GM13976 (cell line): Measurements from ENCODE around the gene MYO1D.

Experiments
- DNase-seq: peaks from one replicate; pipeline ENCODE4 v3.0.0; 2012; ENCODE audit warnings: low spot score
- in situ Hi-C: fragments of 300-500 bp; cut with MboI; formaldehyde crosslinking; loops from one replicate; pipeline ENCODE4 v1.12.0; 2022; ENCODE audit warnings: low sequenced_read_pairs, mixed read lengths, inconsistent platforms; ENCODE audit not compliant: unreplicated experiment
- TF ChIP-seq, protein P1 (sequence below): IDR thresholded peaks from 2 replicates; pipeline ENCODE4 v1.5.1; 2012; ENCODE audit warnings: borderline replicate concordance, mild to moderate bottlenecking; ENCODE audit not compliant: insufficient read depth; ENCODE audit errors: extremely low read depth, missing control alignments, control extremely low read depth

MYO1D gene

DNA sequence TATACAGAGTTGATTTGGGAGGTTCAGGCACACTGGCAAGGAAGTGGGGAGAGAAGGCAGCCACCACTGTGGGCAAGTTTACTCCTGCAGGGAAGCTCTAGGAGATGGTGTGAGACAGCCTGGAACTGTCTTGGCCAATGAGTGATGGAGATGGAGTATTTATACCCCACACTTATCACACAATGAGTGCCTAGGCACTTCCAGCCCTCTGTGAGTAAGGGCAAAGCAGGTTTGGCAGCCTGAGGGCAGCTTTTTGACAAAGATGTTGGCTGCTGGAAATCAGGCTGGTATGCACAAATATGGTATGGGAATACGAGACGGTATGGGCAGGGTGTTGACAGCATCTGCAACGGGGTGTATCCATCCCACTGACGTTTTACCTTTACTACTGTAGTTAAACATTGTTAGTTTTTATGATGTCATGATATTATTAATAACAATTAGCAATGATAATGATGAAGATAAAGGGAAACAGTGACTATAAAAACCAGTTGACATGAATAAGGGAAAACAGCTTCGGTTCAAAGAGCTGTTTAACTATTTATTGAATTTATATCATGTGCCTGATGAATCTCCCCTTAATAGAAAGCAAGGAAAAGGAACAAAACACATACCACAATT, 240.2 kb downstream of the MYO1D start:
- in situ Hi-C loops, result no loop called here
- TF ChIP-seq, protein P1, sequence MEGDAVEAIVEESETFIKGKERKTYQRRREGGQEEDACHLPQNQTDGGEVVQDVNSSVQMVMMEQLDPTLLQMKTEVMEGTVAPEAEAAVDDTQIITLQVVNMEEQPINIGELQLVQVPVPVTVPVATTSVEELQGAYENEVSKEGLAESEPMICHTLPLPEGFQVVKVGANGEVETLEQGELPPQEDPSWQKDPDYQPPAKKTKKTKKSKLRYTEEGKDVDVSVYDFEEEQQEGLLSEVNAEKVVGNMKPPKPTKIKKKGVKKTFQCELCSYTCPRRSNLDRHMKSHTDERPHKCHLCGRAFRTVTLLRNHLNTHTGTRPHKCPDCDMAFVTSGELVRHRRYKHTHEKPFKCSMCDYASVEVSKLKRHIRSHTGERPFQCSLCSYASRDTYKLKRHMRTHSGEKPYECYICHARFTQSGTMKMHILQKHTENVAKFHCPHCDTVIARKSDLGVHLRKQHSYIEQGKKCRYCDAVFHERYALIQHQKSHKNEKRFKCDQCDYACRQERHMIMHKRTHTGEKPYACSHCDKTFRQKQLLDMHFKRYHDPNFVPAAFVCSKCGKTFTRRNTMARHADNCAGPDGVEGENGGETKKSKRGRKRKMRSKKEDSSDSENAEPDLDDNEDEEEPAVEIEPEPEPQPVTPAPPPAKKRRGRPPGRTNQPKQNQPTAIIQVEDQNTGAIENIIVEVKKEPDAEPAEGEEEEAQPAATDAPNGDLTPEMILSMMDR, result no peak
- DNase-seq, result no peak

DNA sequence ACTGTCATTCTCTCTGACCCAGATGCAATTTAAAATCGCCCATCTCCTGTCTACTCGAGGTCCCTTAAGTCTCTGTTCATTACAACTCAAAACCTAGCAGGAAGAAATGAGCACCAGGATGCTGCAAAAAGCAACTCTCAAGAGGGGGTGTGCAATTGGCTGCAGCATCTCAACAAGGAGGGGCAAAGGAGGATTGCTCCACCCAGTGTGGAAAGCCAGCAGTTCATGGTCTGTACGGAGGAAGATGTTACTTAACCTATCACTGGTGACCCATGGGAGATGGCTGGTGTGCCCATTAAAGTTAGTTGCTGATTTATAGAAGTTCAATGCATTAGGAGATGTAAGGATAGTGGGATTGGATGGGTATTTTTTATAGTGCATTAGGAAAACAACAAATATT, 242.8 kb downstream of the MYO1D start:
- in situ Hi-C loops, result no loop called here
- TF ChIP-seq, protein P1, result no peak
- no peak for DNase-seq

DNA sequence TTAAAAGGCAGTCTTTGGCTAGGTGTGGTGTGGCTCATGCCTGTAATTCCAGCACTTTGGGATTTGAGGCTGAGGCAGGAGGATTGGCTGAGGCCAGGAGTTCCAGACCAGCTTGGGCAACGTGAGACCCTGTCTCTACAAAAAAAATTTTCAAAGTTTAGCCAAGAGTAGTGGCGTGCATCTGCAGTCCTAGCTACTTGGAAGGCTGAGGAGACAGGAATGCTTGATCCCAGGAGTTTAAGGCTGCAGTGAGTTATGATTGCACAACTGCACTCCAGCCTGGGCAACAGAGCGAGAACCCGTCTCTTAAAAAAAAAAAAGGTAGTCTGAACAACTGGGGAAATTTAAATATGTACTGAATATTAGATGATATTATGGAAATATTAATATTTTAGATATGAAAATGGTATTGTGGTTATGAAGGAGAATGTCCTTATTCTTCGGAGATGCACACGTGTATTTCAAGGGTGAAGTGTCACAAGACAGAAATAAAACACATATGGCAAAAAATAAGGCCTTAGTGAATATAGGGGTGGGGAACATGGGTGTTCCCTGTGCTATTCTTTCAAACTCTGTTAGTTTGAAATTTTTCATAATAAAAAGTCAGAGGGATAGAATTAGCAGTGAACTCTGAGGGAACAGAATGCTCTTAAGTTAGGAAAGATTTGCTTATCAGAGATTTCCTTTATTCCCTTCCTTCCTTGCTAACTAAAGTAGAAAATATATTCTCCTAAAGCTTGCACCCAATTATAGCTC, 245.4 kb downstream of the MYO1D start:
- in situ Hi-C loops, result no loop called here
- TF ChIP-seq, protein P1, result no peak
- no peak for DNase-seq

DNA sequence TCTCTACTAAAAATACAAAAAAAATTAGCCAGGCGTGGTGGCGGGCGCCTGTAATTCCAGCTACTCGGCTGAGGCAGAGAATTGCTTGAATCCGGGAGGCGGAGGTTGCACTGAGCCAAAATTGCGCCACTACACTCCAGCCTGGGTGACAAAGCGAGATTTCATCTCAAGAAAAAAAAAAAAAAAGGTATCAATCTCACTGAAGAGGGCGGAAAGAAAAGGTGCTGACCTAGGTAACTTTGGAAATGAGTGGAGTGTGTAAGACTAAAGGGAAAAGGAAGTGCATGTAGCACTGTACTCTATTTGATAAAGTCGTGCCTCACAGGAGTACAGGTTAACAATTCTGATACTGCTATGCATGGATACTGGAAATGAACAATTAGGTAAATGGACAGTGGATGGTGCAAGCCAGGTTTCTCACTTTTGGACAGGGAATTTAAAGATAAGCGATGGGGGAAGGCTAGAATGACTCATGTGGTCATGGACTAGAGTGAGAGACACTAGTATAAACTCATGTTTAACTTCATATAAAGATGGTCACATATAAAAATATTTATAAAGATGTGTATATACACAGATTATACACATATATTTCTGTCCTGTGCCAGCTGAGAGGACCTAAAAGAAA, 247.2 kb downstream of the MYO1D start:
- in situ Hi-C loops, result no loop called here
- TF ChIP-seq, protein P1, result no peak
- no peak for DNase-seq

DNA sequence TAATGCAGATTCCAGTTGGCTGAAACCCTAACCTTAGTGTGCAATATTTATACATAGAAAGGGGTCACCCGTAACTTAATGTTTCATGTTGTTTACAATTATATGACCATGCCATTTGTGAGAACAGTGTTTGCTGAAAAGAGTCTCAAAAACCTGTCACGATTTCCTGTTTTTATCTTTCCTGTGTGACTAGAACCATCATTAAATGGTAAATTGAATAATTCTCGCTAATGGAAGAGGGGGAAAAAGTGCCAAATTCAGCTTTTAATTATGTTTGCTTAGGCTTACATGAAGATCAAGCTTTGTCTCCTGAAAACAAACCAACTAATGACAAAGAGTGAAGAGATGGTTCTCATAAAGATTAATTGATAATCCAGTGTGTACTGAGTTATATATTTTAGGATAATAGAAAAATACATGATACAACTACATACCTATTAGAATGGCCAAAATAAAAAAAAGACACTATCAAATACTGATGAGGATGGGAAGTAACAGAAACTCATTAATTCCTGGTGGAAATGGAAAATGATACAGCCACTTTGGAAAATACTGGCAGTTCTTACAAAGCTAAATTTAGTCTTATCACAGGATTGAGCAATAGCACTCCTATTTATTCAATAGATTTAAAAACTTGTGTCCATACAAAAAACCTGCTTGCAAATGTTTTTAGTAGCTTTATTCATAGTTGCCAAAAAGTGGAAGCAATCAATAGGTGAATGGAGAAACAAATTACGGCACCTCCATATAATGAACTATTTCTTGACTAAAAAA, 248.5 kb downstream of the MYO1D start:
- in situ Hi-C loops, result no loop called here
- TF ChIP-seq, protein P1, result no peak
- DNase-seq, result no peak

DNA sequence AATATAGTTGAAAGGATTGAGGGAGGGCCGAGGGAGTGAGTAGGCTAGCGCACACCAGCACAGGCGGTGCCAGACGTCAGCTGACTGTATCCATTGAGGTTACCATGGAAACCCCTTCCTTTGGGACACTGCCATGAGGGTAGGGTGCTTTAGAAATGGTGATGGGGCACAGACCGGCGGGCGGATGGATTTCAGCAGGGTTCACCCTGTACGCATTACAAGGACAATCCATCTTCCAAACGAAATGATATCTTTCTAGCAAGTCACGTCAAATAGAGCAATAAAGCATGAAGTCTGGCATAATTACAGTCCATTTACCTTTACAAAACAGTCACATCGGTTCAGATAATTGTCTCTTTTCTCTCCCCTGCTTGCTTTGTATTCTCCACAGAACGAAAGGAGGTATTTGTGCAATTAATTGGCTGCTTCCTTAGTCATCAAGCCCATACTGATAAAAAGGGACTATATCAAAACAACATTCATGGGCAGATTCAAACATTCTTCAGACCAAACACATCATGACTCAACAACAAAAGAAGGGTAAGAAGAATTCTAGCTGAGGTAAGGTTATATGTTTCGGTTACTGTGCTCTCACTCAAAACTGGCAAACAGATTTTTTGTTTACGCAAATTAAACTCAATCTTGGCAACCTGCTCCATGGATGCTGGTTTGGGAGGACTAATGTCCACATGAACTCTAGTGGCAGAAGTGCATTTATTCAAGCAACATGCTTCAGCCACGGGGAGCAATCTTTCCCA, 249.5 kb downstream of the MYO1D start:
- TF ChIP-seq, protein P1, result no peak
- no peak for DNase-seq
- in situ Hi-C loops, result no loop called here
